ENCODE data around the gene PEX19.

The PEX19 gene

GRCh38 chr1:160260406-160261382, 24.2 kb downstream of the PEX19 start (continued):
- peak; percentile 32; the same call in 1 of the 2 replicates for TF ChIP-seq ZNF518A (tag by site-specific recombination; conservative IDR thresholded peaks at IDR 0.05; ENCODE audit: low read depth)
- peak; percentile 91 for TF ChIP-seq ZSCAN23 (tag by site-specific recombination; IDR thresholded peaks at IDR 0.05)
- TF ChIP-seq ZNF362 (tag by site-specific recombination; IDR thresholded peaks at IDR 0.05) = peak; percentile 78
- TF ChIP-seq ZNF174 (tag by site-specific recombination; IDR thresholded peaks at IDR 0.05) = no peak
- TF ChIP-seq PBX3 (CRISPR knock-in tag; IDR thresholded peaks at IDR 0.05) = no peak
- TF ChIP-seq ZNF10 (tag by site-specific recombination; IDR thresholded peaks at IDR 0.05) = peak; percentile 84
- TF ChIP-seq ZSCAN18 (tag by site-specific recombination; IDR thresholded peaks at IDR 0.05) = no peak
- no peak; the same call in 1 of the 2 replicates for TF ChIP-seq ZNF664 (tag by site-specific recombination; IDR thresholded peaks at IDR 0.05)
- TF ChIP-seq ZNF211 (tag by site-specific recombination; IDR thresholded peaks at IDR 0.05; ENCODE audit: low read depth) = no peak
- TF ChIP-seq ZNF155 (tag by site-specific recombination; IDR thresholded peaks at IDR 0.05) = no peak
- peak; percentile 81 for TF ChIP-seq ZNF600 (tag by site-specific recombination; IDR thresholded peaks at IDR 0.05)
- no peak for TF ChIP-seq ZNF548 (tag by site-specific recombination; IDR thresholded peaks at IDR 0.05)
- no peak for TF ChIP-seq ZNF707 (tag by site-specific recombination; IDR thresholded peaks at IDR 0.05)
- no peak for TF ChIP-seq ZNF48 (tag by site-specific recombination; IDR thresholded peaks at IDR 0.05)
- peak; percentile 98 for TF ChIP-seq WT1 (tag by site-specific recombination; IDR thresholded peaks at IDR 0.05)
- TF ChIP-seq HOXC10 (CRISPR knock-in tag; IDR thresholded peaks at IDR 0.05) = no peak
- no peak for TF ChIP-seq ZNF654 (tag by site-specific recombination; IDR thresholded peaks at IDR 0.05; ENCODE audit: low read depth)
- no peak; the same call in 1 of the 2 replicates for TF ChIP-seq ZNF221 (tag by site-specific recombination; IDR thresholded peaks at IDR 0.05; ENCODE audit: borderline replicate concordance)
- no peak for TF ChIP-seq ELK4 (IDR thresholded peaks at IDR 0.05; ENCODE audit: borderline replicate concordance, low read depth, low read length)
- TF ChIP-seq ZNF501 (tag by site-specific recombination; IDR thresholded peaks at IDR 0.05) = no peak
- TF ChIP-seq ZNF426 (tag by site-specific recombination; IDR thresholded peaks at IDR 0.05) = no peak
- peak; percentile 81 for TF ChIP-seq KLF8 (tag by site-specific recombination; IDR thresholded peaks at IDR 0.05)
- peak; percentile 98 for TF ChIP-seq ZNF366 (tag by site-specific recombination; conservative IDR thresholded peaks at IDR 0.05)
- peak; percentile 88 for TF ChIP-seq ZBTB6 (tag by site-specific recombination; IDR thresholded peaks at IDR 0.05)
- TF ChIP-seq PRDM6 (tag by site-specific recombination; IDR thresholded peaks at IDR 0.05) = peak; percentile 98
- TF ChIP-seq ZBTB7A (tag by site-specific recombination; IDR thresholded peaks at IDR 0.05; ENCODE audit: low read depth) = no peak
